HCT116 (cell line): ENCODE results near the gene GALNT2. TPM values are rescaled to one million over a fixed set of nuclear protein-coding genes. Genes with fewer than 3 reads are reported as not detected.

ENCODE experiments used
- ATAC-seq: fragments of 200-7000 bp; cut with Tn5 transposase; 2 replicates; pipeline ENCODE4 v1.9.1; 2020; ENCODE audit warnings: mild to moderate bottlenecking, moderate library complexity
- BruUV-seq: library from RNA; stranded (reverse); fragments of 400-500 nt; replicated peaks from 2 replicates; lab custom pipeline; 2021; lab: Mats Ljungman, UMichigan
- CTCF ChIA-PET: fragments of 300-600 bp; sonication (Branson Sonifier 250); formaldehyde crosslinking; loops from one replicate; lab custom pipeline; 2021; ENCODE audit warnings: antibody characterized with exemption; lab: Charles Lee
- POLR2A ChIA-PET: fragments of 300-600, 350-600 bp; sonication (Branson Sonifier 250); formaldehyde crosslinking; loops from one replicate; lab custom pipeline; 2021; ENCODE audit warnings: antibody characterized with exemption; lab: Charles Lee
- RAD21 ChIA-PET, 2 experiments: fragments of 300-600 bp; sonication (Branson Sonifier 250); formaldehyde crosslinking; loops; one replicate each; lab custom pipeline; 2023; ENCODE audit warnings: low total read pairs in 2 of 2; ENCODE audit not compliant: uncharacterized antibody in 2 of 2, unreplicated experiment in 2 of 2, low non-redundant PET in 1 of 2; lab: Charles Lee
- DNase-seq: peaks from one replicate; pipeline ENCODE4 v3.0.0-alpha.2; 2010; ENCODE audit warnings: low read depth, low spot score
- H2AFZ ChIP-seq: fragments of 200-600 bp; shearing (Covaris generic), sonication (generic); 2 replicates; pipeline ENCODE4 v1.6.1; 2017; ENCODE audit warnings: low read depth, mixed run types, mixed read lengths, antibody characterized with exemption, low read length; ENCODE audit not compliant: poor library complexity, severe bottlenecking
- H3K27ac ChIP-seq: 2 replicates; pipeline ENCODE4 v1.5.1; 2012; ENCODE audit warnings: low read depth, low read length
- H3K27me3 ChIP-seq: fragments of 200-600 bp; sonication (generic); 2 replicates; pipeline ENCODE4 v1.6.1; 2016; ENCODE audit warnings: mixed run types, low read length, mixed read lengths; ENCODE audit not compliant: insufficient read depth
- H3K36me3 ChIP-seq, 2 experiments: fragments of 200-500 bp in 1 of 2; fragments of 200-600 bp in 1 of 2; sonication (Bioruptor generic) in 1 of 2; sonication (generic) in 1 of 2; 2 replicates each; pipeline versions ENCODE4 v1.5.1 to v1.6.1; 2014 to 2016; ENCODE audit warnings: low read length in 2 of 2, inconsistent platforms in 1 of 2, mixed read lengths in 1 of 2, mixed run types in 1 of 2; ENCODE audit not compliant: insufficient read depth in 2 of 2, control insufficient read depth in 1 of 2
- H3K4me1 ChIP-seq, 2 experiments: fragments of 200-600 bp in 1 of 2; sonication (generic) in 1 of 2; 2 replicates each; pipeline versions ENCODE4 v1.5.1 to v1.6.1; 2012 to 2017; ENCODE audit warnings: low read length in 2 of 2, inconsistent platforms in 1 of 2, mild to moderate bottlenecking in 1 of 2, mixed read lengths in 1 of 2, mixed run types in 1 of 2, moderate library complexity in 1 of 2; ENCODE audit not compliant: insufficient read depth in 2 of 2, control insufficient read depth in 1 of 2
- H3K4me2 ChIP-seq: fragments of 200-600 bp; sonication (generic); 2 replicates; pipeline ENCODE4 v1.6.1; 2017; ENCODE audit warnings: mixed run types, low read length, mixed read lengths
- H3K4me3 ChIP-seq, 2 experiments: fragments of 200-600 bp in 1 of 2; sonication (generic) in 1 of 2; replicated peaks in 1 of 2; 2 replicates each; pipeline ENCODE4 v1.5.1; 2011 to 2016; ENCODE audit warnings: low read length in 2 of 2, control low read depth in 1 of 2, low read depth in 1 of 2, mild to moderate bottlenecking in 1 of 2, mixed read lengths in 1 of 2, mixed run types in 1 of 2
- H3K79me2 ChIP-seq: fragments of 200-600 bp; sonication (generic); 2 replicates; pipeline ENCODE4 v1.6.1; 2017; ENCODE audit warnings: mild to moderate bottlenecking, mixed run types, low read length, moderate library complexity, mixed read lengths; ENCODE audit not compliant: insufficient read depth
- H3K9ac ChIP-seq: fragments of 200-600 bp; sonication (generic); 2 replicates; pipeline ENCODE4 v1.6.1; 2016; ENCODE audit warnings: low read length, mixed read lengths
- H3K9me2 ChIP-seq: fragments of 200-600 bp; sonication (generic), shearing (Covaris generic); 2 replicates; pipeline ENCODE4 v1.6.1; 2017; ENCODE audit warnings: mixed run types, mild to moderate bottlenecking, moderate library complexity; ENCODE audit not compliant: insufficient read depth
- H3K9me3 ChIP-seq, 2 experiments: fragments of 200-500 bp in 1 of 2; fragments of 200-600 bp in 1 of 2; sonication (Bioruptor generic) in 1 of 2; sonication (generic) in 1 of 2; 2 replicates each; pipeline ENCODE4 v1.6.1; 2014 to 2017; ENCODE audit warnings: low read length in 2 of 2, mixed read lengths in 2 of 2, inconsistent platforms in 1 of 2, low read depth in 1 of 2, mild to moderate bottlenecking in 1 of 2, mixed run types in 1 of 2, moderate library complexity in 1 of 2; ENCODE audit not compliant: control insufficient read depth in 1 of 2, insufficient read depth in 1 of 2
- H4K20me1 ChIP-seq: fragments of 200-600 bp; sonication (generic), shearing (Covaris generic); 2 replicates; pipeline ENCODE4 v1.6.1; 2017; ENCODE audit warnings: mixed run types, mild to moderate bottlenecking, moderate library complexity; ENCODE audit not compliant: insufficient read depth
- ATF3 ChIP-seq: IDR thresholded peaks from 2 replicates; pipeline ENCODE4 v1.6.1; 2012
- CBX3 ChIP-seq: IDR thresholded peaks from 2 replicates; pipeline ENCODE4 v1.6.1; 2012; ENCODE audit warnings: low read depth
- CTCF ChIP-seq, 3 experiments: fragments of 200-600 bp in 1 of 3; sonication (generic) in 1 of 3; IDR thresholded peaks in 2 of 3; conservative IDR thresholded peaks in 1 of 3; 2 replicates each; pipeline ENCODE4 v1.5.1; 2012 to 2017; ENCODE audit warnings: low read depth in 2 of 3, low read length in 2 of 3, antibody characterized with exemption in 1 of 3, borderline replicate concordance in 1 of 3, control low read depth in 1 of 3, mild to moderate bottlenecking in 1 of 3, mixed read lengths in 1 of 3, mixed run types in 1 of 3, moderate library complexity in 1 of 3; ENCODE audit not compliant: insufficient read depth in 1 of 3
- FOSL1 ChIP-seq: IDR thresholded peaks from 2 replicates; pipeline ENCODE4 v1.6.1; 2012; ENCODE audit warnings: low read depth
- POLR2AphosphoS5 ChIP-seq: IDR thresholded peaks from 2 replicates; pipeline ENCODE4 v1.6.1; 2011; ENCODE audit warnings: mild to moderate bottlenecking, low read depth, low read length, moderate library complexity
- RAD21 ChIP-seq: IDR thresholded peaks from 2 replicates; pipeline ENCODE4 v1.6.1; 2012; ENCODE audit warnings: low read depth, mild to moderate bottlenecking
- YY1 ChIP-seq: IDR thresholded peaks from 2 replicates; pipeline ENCODE4 v1.6.1; 2011; ENCODE audit warnings: low read length, low read depth, moderate library complexity, mild to moderate bottlenecking; ENCODE audit not compliant: insufficient replicate concordance; ENCODE audit errors: extremely low read depth
- intact Hi-C: fragments of 100-400 bp; cut with micrococcal nuclease; formaldehyde crosslinking; loops from 2 replicates; pipeline ENCODE4 v1.10.0; 2022
- total RNA-seq: library from RNA; stranded (reverse); gene quantifications from one replicate; pipeline ENCODE4 v1.2.1, GENCODE V29; 2021; ENCODE audit not compliant: unreplicated experiment
- TF ChIP-seq, protein P1 (sequence below): IDR thresholded peaks from 2 replicates; pipeline ENCODE4 v1.6.1; 2011; ENCODE audit warnings: mild to moderate bottlenecking, low read length, moderate library complexity; ENCODE audit not compliant: insufficient replicate concordance; ENCODE audit errors: extremely low read depth

Gene GALNT2
- total RNA-seq, 1 experiment from 2014 or later: 40.8 TPM

DNA sequence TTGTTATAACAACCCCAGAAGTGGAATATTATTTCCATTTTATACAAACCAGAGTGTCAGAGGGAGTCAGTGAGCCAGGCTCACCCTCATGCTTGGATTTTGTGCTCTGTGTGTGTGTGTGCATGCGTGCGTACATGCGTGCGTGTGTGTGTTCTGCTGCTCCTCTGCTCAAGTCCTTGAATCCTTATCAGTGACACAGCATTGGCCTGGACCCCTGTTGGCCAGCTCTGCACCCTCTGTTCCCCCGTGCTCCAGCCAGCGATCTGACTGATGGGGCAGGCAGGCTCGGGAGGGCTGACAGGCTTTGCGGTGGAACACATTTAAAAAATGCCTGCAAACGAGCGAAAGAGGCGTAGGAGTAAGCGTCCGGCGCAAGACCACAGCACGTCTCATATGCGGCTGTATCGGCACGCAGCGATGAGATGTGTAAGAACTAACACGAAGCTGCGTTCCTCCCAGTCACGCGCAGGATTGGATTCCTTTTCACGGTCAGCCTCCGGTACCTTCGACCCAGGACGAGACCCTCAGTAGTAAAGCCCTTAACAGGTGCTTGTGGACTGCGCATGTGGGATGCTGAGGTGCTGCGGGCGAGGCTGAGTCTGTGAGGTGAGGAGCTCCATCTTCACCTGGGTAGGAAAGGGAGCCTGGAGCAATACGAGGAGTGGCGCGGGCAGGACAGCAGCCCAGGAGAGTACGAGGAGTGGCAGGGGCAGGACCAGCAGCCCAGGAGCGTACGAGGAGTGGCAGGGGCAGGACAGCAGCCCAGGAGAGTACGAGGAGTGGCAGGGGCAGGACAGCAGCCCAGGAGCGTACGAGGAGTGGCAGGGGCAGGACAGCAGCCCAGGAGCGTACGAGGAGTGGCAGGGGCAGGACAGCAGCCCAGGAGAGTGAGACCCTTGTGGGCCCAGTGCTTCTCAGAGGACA is 130.9 kb downstream of the GALNT2 start (continued):
- TF ChIP-seq ATF3: no peak
- TF ChIP-seq POLR2AphosphoS5: no peak
- no peak for TF ChIP-seq CBX3
- no peak for TF ChIP-seq RAD21
- TF ChIP-seq, protein P1, sequence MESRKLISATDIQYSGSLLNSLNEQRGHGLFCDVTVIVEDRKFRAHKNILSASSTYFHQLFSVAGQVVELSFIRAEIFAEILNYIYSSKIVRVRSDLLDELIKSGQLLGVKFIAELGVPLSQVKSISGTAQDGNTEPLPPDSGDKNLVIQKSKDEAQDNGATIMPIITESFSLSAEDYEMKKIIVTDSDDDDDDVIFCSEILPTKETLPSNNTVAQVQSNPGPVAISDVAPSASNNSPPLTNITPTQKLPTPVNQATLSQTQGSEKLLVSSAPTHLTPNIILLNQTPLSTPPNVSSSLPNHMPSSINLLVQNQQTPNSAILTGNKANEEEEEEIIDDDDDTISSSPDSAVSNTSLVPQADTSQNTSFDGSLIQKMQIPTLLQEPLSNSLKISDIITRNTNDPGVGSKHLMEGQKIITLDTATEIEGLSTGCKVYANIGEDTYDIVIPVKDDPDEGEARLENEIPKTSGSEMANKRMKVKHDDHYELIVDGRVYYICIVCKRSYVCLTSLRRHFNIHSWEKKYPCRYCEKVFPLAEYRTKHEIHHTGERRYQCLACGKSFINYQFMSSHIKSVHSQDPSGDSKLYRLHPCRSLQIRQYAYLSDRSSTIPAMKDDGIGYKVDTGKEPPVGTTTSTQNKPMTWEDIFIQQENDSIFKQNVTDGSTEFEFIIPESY: no peak

DNA sequence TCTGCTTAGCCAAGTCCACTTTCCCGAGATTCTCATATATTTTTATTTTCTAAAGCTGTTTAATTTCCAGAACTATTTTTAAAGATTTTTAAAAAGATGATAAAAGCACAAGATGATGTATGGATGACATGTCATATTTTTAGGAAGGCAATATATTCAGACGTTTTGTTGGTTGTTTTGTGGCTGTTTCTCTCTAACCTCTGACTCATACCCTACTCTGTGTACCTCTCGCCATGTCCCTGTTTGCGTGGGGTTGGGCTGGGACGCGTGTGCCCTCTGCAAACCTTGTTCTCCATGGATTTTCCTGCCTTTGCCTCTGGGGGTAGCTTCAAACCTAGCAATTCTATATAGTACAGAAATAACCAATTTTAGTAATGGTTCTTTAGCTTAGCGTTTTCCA is 132.0 kb downstream of the GALNT2 start:
- ChIA-PET RAD21 (no interaction called here), POLR2A (no interaction called here), CTCF (no interaction called here)
- no peak overlapping the region for H3K9ac ChIP-seq
- no peaks in the 10 kb centered on the region for H4K20me1 ChIP-seq
- no peaks in the 10 kb centered on the region for H3K9me2 ChIP-seq
- TF ChIP-seq POLR2AphosphoS5 (no peak), FOSL1 (no peak), CTCF (IDR thresholded peaks at IDR 0.05 in 2 of 3, conservative IDR thresholded peaks at IDR 0.05 in 1 of 3; ENCODE audit: borderline replicate concordance in 1 of 3, insufficient read depth in 1 of 3, low read depth in 2 of 3, low read length in 2 of 3) (no peak), RAD21 (no peak), YY1 (no peak)
- no peak overlapping the region for H3K4me2 ChIP-seq
- no TSS peak for BruUV-seq
- H3K27ac ChIP-seq: no peak overlapping the region
- H3K4me3 ChIP-seq: no peak overlapping the region
- H3K79me2 ChIP-seq: no peaks in the 10 kb centered on the region
- no peaks in the 10 kb centered on the region for H3K36me3 ChIP-seq
- H3K9me3 ChIP-seq: no peaks in the 10 kb centered on the region
- intact Hi-C loops: no loop called here
- no peaks in the 10 kb centered on the region for H3K27me3 ChIP-seq
- H2AFZ ChIP-seq: no peak overlapping the region
- DNase-seq (no peak), ATAC-seq (no peak)
- H3K4me1 ChIP-seq: no peaks in the 10 kb centered on the region
